Loucy (cell line): ENCODE data around the gene VTI1B.

Experiments
- CTCF ChIP-seq: fragments of 200-600 bp; sonication (generic); conservative IDR thresholded peaks from 2 replicates; pipeline ENCODE4 v1.5.1; 2014; ENCODE audit warnings: mild to moderate bottlenecking, antibody characterized with exemption, low read length
- EZH2phosphoT487 ChIP-seq: fragments of 200-600 bp; IDR thresholded peaks from 2 replicates; pipeline ENCODE4 v1.6.1; 2018; ENCODE audit warnings: antibody characterized with exemption, mild to moderate bottlenecking, moderate library complexity, borderline replicate concordance

GRCh38 chr14:67638642-67639041 lies 35.8 kb downstream of the VTI1B start:
- TF ChIP-seq CTCF (no peak), EZH2phosphoT487 (no peak)
